ENCODE data around the gene CHST9. TPM values are rescaled to one million over a fixed set of nuclear protein-coding genes. Genes with fewer than 3 reads are reported as not detected.

Gene CHST9
- total and polyA plus RNA-seq, 2 of the 13 experiments (the other 11 are each of a cell fraction or from before 2014, with no cell fraction given), result 3.2 to 9.6 TPM

DNA sequence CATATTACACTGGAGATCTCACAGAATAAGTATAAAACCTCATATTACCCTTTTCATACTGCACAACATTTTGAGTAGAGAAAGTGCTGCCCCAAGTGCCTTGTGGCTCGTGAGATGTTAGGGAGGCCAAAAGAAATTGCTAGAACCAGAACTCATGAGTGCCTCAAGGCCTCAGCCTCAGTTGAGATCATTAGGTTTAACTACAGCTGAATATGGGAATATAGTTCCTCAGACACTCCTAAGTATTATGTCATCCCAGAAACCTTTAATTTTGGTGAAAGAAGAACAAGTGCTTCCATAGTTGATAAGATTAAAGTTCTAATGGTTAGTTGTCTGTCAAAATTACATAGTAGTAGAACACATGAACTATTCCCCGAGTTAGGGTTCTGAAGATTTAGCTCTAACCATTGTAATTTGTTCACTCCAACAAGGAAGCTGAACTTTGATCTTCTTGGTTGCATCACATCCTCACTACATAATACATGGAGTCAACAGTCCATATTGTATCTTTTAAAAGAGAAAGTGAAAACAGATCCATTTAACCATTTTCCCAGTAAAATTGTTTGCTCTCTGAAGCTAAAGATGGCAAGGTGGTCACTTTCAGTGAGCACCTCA, 310.0 kb downstream of the CHST9 start (continued):
- TF ChIP-seq ATF7 (IDR thresholded peaks at IDR 0.05), result no peak
- no peak for TF ChIP-seq ATF7 (CRISPR knock-in tag; IDR thresholded peaks at IDR 0.05)
- no peak for TF ChIP-seq ZBTB39 (CRISPR knock-in tag; IDR thresholded peaks at IDR 0.05)
- TF ChIP-seq, protein P1, sequence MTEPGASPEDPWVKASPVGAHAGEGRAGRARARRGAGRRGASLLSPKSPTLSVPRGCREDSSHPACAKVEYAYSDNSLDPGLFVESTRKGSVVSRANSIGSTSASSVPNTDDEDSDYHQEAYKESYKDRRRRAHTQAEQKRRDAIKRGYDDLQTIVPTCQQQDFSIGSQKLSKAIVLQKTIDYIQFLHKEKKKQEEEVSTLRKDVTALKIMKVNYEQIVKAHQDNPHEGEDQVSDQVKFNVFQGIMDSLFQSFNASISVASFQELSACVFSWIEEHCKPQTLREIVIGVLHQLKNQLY (CRISPR knock-in tag; IDR thresholded peaks at IDR 0.05), result no peak
- no peak for TF ChIP-seq MTF2 (CRISPR knock-in tag; IDR thresholded peaks at IDR 0.05; ENCODE audit: borderline replicate concordance)
- TF ChIP-seq, protein P2, sequence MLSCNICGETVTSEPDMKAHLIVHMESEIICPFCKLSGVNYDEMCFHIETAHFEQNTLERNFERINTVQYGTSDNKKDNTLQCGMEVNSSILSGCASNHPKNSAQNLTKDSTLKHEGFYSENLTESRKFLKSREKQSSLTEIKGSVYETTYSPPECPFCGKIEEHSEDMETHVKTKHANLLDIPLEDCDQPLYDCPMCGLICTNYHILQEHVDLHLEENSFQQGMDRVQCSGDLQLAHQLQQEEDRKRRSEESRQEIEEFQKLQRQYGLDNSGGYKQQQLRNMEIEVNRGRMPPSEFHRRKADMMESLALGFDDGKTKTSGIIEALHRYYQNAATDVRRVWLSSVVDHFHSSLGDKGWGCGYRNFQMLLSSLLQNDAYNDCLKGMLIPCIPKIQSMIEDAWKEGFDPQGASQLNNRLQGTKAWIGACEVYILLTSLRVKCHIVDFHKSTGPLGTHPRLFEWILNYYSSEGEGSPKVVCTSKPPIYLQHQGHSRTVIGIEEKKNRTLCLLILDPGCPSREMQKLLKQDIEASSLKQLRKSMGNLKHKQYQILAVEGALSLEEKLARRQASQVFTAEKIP (CRISPR knock-in tag; IDR thresholded peaks at IDR 0.05; ENCODE audit: borderline replicate concordance), result no peak
- no peak for TF ChIP-seq SNAI1 (CRISPR knock-in tag; IDR thresholded peaks at IDR 0.05; ENCODE audit: borderline replicate concordance)
- no peak for TF ChIP-seq RERE (CRISPR knock-in tag; IDR thresholded peaks at IDR 0.05; ENCODE audit: low read depth)
- no peak for TF ChIP-seq ZNF619 (CRISPR knock-in tag; IDR thresholded peaks at IDR 0.05)
- TF ChIP-seq KDM6A (CRISPR knock-in tag; IDR thresholded peaks at IDR 0.05; ENCODE audit: low read depth), result no peak
- TF ChIP-seq RFX3 (CRISPR knock-in tag; IDR thresholded peaks at IDR 0.05), result no peak
- no peak for TF ChIP-seq LCORL (IDR thresholded peaks at IDR 0.05)
- TF ChIP-seq LCORL (CRISPR knock-in tag; IDR thresholded peaks at IDR 0.05), result no peak
- TF ChIP-seq, protein P3, sequence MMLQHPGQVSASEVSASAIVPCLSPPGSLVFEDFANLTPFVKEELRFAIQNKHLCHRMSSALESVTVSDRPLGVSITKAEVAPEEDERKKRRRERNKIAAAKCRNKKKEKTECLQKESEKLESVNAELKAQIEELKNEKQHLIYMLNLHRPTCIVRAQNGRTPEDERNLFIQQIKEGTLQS (CRISPR knock-in tag; IDR thresholded peaks at IDR 0.05), result peak; percentile 75
- TF ChIP-seq JUNB (CRISPR knock-in tag; IDR thresholded peaks at IDR 0.05; ENCODE audit: borderline replicate concordance), result no peak
- TF ChIP-seq ZNF530 (CRISPR knock-in tag; IDR thresholded peaks at IDR 0.05; ENCODE audit: low read depth), result no peak
- TF ChIP-seq, protein P4, sequence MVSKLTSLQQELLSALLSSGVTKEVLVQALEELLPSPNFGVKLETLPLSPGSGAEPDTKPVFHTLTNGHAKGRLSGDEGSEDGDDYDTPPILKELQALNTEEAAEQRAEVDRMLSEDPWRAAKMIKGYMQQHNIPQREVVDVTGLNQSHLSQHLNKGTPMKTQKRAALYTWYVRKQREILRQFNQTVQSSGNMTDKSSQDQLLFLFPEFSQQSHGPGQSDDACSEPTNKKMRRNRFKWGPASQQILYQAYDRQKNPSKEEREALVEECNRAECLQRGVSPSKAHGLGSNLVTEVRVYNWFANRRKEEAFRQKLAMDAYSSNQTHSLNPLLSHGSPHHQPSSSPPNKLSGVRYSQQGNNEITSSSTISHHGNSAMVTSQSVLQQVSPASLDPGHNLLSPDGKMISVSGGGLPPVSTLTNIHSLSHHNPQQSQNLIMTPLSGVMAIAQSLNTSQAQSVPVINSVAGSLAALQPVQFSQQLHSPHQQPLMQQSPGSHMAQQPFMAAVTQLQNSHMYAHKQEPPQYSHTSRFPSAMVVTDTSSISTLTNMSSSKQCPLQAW (CRISPR knock-in tag; IDR thresholded peaks at IDR 0.05), result no peak
